Measurements from ENCODE around the gene ZNF202.
"Not testable (repeated sequence)": the region's sequence is repeated elsewhere in the genome, so short reads cannot be mapped to it uniquely, and the experiment has no call there.

The ZNF202 gene

GRCh38 chr11:123725995-123726655 lies 15.3 kb downstream of the ZNF202 start:
- TF ChIP-seq JUND (IDR thresholded peaks at IDR 0.05; ENCODE audit: low read depth), result no peak
- in situ Hi-C loops (cut with HindIII; ENCODE audit: low pct_unique_long_range_greater_than_20kb, low sequenced_read_pairs), result no loop called here

DNA sequence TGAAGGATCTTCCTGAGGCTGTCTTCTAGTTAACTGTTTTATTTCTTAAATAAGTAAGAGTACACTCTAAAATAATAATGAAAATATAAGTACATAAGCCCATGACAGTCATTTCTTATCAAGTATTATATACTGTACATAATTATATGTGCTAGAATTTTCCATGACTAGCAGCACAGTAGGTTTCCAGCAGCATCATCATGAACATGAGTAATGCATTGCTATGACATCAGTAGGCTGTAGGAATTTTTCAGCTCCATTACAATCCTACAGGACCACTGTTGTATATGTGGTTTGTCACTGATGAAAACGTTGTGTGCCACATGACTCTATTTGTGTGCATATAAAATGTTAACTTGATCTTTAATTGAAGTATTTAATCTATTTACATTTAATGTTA lies 22.0 kb downstream of the ZNF202 start:
- no peak for DNase-seq (ENCODE audit: low read depth in 1 of 2, low spot score in 1 of 2)
- no peak for TF ChIP-seq JUND (IDR thresholded peaks at IDR 0.05; ENCODE audit: low read depth)
- in situ Hi-C loops (cut with HindIII; ENCODE audit: low pct_unique_long_range_greater_than_20kb, low sequenced_read_pairs), result no loop called here

More at GRCh38 chr11:123725995-123726655, 15.3 kb downstream of the ZNF202 start:
- DNase-seq (ENCODE audit: low read depth in 1 of 2, low spot score in 1 of 2), result no peak

DNA sequence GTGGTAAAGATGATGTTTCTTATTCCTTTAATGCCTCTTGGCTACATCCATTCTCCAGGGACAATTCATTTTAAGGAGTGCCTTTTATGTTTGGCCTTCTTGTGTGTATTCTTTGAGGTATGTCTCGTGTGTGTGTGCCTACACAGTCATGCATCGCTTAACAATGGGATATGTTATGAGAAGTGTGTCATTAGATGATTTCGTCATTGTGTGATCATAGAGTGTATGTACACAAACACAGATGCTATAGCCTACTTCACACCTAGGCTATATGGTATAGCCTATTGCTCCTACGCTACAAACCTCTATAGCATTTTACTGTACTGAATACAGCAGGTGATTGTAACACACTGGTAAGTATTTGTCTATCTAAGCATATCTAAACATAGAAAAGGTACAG lies 23.0 kb downstream of the ZNF202 start:
- in situ Hi-C loops (cut with HindIII; ENCODE audit: low pct_unique_long_range_greater_than_20kb, low sequenced_read_pairs), result no loop called here
- no peak for DNase-seq (ENCODE audit: low read depth in 1 of 2, low spot score in 1 of 2)
- TF ChIP-seq JUND (IDR thresholded peaks at IDR 0.05; ENCODE audit: low read depth), result no peak

- TF ChIP-seq JUND (IDR thresholded peaks at IDR 0.05; ENCODE audit: low read depth), result no peak
- in situ Hi-C loops (cut with HindIII; ENCODE audit: low pct_unique_long_range_greater_than_20kb, low sequenced_read_pairs), result no loop called here
- DNase-seq (ENCODE audit: low read depth in 1 of 2, low spot score in 1 of 2), result no peak
These were observed 23.4 kb downstream of the ZNF202 start for GRCh38 chr11:123718063-123718462.

GRCh38 chr11:123712627-123713026 lies 28.8 kb downstream of the ZNF202 start:
- DNase-seq (ENCODE audit: low read depth in 1 of 2, low spot score in 1 of 2); in situ Hi-C loops (cut with HindIII; ENCODE audit: low pct_unique_long_range_greater_than_20kb, low sequenced_read_pairs): not testable (repeated sequence)

- TF ChIP-seq JUND (IDR thresholded peaks at IDR 0.05; ENCODE audit: low read depth), result no peak
- in situ Hi-C loops (cut with HindIII; ENCODE audit: low pct_unique_long_range_greater_than_20kb, low sequenced_read_pairs), result no loop called here
- DNase-seq (ENCODE audit: low read depth in 1 of 2, low spot score in 1 of 2), result peak; percentile 88 to 91
These were observed 33.8 kb downstream of the ZNF202 start for GRCh38 chr11:123707606-123708205.

DNA sequence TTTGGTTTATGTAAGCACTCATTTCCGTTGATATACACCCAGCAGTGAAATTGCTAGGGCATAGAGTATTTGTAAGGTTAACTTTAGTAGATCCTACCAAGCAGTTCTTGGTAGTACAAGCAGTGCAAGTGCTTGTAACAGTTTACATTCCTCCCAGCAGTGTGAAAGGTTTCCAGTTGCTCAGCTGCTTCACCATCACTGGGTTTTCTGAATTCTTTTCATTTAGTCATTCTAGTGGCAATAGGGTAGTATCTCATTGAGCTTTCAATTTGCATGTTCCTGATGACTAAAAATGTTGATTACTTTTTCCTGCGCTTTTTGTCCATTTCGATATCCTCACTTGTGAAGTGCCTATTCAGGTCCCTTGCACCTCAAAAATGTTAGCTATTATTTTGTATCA lies 34.3 kb downstream of the ZNF202 start:
- in situ Hi-C loops (cut with HindIII; ENCODE audit: low pct_unique_long_range_greater_than_20kb, low sequenced_read_pairs), result no loop called here
- DNase-seq (ENCODE audit: low read depth in 1 of 2, low spot score in 1 of 2), result no peak
- TF ChIP-seq JUND (IDR thresholded peaks at IDR 0.05; ENCODE audit: low read depth), result no peak

DNA sequence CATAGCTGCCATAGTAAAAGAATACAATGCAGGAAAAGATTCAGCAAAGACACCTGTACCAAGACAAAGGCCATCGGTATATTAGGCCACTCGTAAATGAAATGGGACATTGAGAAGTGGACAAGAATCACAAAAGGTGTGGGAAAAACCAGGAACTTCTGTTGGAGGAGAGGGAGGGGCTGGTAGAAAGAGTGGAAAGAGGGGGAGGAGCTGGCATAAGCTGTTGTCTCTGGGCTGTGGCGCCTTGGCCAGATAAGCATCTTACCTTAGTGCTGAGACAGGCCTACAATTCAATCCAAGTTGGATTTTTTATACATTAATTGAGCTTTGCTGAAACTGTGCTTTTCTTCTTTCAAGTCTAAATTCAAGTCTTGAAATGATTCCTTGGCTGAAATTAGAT lies 37.1 kb downstream of the ZNF202 start:
- in situ Hi-C loops (cut with HindIII; ENCODE audit: low pct_unique_long_range_greater_than_20kb, low sequenced_read_pairs), result no loop called here

GRCh38 chr11:123702696-123703095 lies 38.8 kb downstream of the ZNF202 start:
- in situ Hi-C loops (cut with HindIII; ENCODE audit: low pct_unique_long_range_greater_than_20kb, low sequenced_read_pairs), result no loop called here

More for the DNA sequence above, 37.1 kb downstream of the ZNF202 start:
- no peak for DNase-seq (ENCODE audit: low read depth in 1 of 2, low spot score in 1 of 2)
- no peak for TF ChIP-seq JUND (IDR thresholded peaks at IDR 0.05; ENCODE audit: low read depth)

DNA sequence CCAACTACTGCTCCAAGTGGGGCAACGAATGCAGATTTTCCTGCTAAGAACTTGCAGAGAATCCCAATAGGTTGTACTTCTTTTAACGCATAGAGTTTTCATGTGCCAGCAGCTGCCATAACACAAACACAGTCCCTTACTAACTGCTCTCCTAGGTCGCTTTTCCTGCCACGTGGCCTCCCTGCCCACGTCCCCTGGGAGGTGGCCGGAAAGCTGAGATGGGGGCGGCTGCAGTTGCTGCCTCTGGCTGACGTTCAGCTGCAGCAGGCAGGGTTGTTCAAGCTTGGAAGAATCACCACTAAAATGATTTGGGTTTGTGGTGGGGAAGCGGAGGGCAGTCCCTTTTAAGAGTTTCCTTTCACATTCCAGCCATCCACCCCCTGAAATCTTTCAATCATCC lies 39.3 kb downstream of the ZNF202 start:
- DNase-seq (ENCODE audit: low read depth in 1 of 2, low spot score in 1 of 2), result no peak
- in situ Hi-C loops (cut with HindIII; ENCODE audit: low pct_unique_long_range_greater_than_20kb, low sequenced_read_pairs), result no loop called here
- TF ChIP-seq JUND (IDR thresholded peaks at IDR 0.05; ENCODE audit: low read depth), result no peak

More at GRCh38 chr11:123702696-123703095, 38.8 kb downstream of the ZNF202 start:
- DNase-seq (ENCODE audit: low read depth in 1 of 2, low spot score in 1 of 2), result no peak
- no peak for TF ChIP-seq JUND (IDR thresholded peaks at IDR 0.05; ENCODE audit: low read depth)

DNA sequence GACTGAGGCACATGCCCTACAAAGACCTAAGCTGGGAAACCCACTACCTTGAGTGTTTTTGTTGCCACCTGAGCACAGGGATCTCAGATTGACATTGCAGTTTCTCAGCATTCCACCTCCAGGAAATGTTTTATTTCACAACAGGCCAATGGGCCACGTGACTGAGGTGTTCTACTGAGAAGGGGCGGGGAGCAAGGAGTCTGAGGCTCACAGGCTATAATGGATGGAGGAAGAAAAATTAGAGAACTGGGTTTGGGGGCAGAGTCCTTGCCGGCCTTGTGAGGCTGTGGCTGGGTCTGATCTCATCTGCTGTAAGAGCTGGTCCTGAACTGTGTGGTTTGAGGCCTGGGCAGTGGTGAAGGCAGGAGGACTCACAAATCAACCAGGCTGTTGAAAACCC lies 40.7 kb downstream of the ZNF202 start:
- DNase-seq (ENCODE audit: low read depth in 1 of 2, low spot score in 1 of 2), result peak in 1 of 2 experiments; percentile 29
- in situ Hi-C loops (cut with HindIII; ENCODE audit: low pct_unique_long_range_greater_than_20kb, low sequenced_read_pairs), result no loop called here
- no peak for TF ChIP-seq JUND (IDR thresholded peaks at IDR 0.05; ENCODE audit: low read depth)

GRCh38 chr11:123698546-123699127 lies 42.8 kb downstream of the ZNF202 start:
- no peak for DNase-seq (ENCODE audit: low read depth in 1 of 2, low spot score in 1 of 2)
- in situ Hi-C loops (cut with HindIII; ENCODE audit: low pct_unique_long_range_greater_than_20kb, low sequenced_read_pairs), result no loop called here
- no peak for TF ChIP-seq JUND (IDR thresholded peaks at IDR 0.05; ENCODE audit: low read depth)

DNA sequence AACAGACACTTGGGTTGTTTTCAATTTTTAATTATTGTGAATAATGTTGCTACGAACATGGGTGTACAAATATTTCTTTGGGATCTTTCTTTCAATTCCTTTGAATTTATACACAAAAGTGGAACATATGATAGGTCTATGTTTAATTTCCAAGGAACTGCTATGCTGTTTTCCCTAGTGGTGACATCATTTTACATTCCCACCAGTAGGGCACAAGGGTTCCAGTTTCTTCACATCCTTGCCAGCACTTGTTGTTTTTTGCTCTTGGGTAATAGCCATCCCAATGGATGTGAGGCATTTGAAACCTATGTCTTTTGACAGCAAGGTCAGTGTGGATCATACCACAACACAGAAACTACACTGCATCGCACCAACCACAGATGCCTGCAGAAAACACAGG lies 45.3 kb downstream of the ZNF202 start:
- no peak for TF ChIP-seq JUND (IDR thresholded peaks at IDR 0.05; ENCODE audit: low read depth)
- in situ Hi-C loops (cut with HindIII; ENCODE audit: low pct_unique_long_range_greater_than_20kb, low sequenced_read_pairs), result no loop called here
- DNase-seq (ENCODE audit: low read depth in 1 of 2, low spot score in 1 of 2), result peak in 1 of 2 experiments; percentile 21
